Dedifferentiated amniotic fluid mesenchymal stem cell (primary cell): ENCODE results near the gene NAT9.

Experiments used
- DNase-seq: peaks from one replicate; pipeline ENCODE4 v3.0.0-alpha.2; 2016; ENCODE audit errors: extremely low spot score

NAT9 gene

DNA sequence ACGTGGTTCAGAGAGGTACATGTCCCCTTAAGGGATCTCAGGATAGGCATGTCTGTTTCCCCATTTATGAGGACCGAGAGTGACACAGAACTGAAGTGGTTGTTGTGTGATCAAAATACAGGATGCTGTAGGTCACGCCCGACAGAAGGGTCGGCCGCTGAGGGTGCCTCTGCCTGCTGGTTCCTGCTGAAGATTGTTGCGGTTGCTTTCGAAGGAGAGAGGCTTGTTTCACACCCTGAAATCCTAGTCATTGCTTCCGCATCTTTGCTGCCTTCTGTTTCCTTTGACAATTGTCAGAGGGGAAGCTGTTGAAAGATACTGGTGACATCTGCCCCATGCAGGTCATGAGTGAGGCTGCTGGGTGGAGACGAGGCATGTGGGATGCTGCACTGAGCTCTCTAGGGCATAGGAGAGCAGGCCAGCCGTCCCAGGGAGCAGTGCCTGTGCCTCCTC is 3.8 kb upstream of the NAT9 start:
- DNase-seq = no peak

GRCh38 chr17:74779501-74779900 is 3.4 kb upstream of the NAT9 start:
- DNase-seq = no peak

DNA sequence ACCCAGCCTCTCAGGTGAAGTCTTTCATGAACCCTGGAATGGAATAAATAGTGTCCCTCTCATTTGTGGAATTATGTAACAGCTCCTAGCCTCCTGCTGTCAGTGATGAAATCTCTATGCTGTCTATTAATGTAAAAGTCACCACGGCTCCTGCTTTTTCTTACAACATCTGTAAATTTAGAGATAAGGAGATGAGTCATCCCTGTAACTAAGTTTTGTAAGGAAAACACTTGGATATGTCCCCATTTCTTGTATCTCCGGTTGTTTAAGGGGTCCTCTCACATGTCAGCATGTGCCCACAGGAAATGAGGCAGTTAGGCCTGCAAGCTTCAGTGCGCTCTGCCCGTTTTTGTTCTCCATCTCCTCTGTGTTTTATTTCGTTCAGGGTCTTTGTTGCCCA is 2.8 kb upstream of the NAT9 start:
- no peak for DNase-seq

DNA sequence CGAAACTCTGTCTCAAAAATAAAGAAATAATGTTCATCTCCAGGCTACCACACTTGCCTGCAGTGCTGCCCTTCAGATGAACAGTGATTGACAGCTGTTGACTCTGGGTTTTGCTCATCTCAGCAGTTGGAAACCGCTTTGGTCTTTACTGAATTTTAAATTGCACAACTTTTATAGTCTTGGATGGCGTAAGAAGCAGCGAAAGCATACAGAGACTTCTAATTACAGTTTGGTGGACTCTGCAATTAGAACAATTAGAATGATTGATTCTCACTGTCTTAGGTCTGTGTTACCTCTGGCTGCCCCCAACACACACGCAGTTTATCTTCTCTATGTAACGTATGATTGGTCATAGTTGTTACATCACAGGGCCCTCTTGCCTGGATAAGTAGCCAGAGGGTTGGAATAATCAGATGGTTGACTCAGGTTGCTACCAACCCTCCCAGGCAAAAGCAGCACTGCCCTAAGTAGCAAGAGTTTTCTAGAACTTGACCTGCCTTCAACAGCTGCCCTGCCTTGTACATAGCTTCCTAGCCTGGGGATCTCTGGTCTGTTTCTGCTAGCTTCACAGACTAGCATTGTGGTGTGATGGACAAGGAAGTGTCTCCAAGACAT is 1.9 kb upstream of the NAT9 start:
- DNase-seq = no peak

DNA sequence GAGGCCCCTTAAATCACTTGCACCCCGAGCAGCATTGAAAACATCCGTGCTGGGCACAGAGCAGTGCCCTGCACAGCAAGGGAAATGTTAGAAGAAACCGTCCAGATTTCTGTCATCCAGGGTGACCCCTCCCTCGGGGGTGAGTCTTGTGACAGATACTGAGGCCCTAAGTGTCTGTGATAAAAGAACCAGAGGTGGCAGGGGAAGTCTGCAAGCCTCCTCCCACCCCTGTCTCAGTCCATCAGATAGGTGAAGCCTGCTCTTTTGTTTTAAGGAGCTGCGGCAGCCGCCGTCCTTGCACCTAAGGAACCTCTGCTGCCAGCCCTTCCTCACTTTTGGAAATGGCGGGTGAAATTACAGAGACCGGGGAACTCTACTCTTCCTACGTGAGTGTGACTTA is 845 bp upstream of the NAT9 start:
- no peak for DNase-seq

DNA sequence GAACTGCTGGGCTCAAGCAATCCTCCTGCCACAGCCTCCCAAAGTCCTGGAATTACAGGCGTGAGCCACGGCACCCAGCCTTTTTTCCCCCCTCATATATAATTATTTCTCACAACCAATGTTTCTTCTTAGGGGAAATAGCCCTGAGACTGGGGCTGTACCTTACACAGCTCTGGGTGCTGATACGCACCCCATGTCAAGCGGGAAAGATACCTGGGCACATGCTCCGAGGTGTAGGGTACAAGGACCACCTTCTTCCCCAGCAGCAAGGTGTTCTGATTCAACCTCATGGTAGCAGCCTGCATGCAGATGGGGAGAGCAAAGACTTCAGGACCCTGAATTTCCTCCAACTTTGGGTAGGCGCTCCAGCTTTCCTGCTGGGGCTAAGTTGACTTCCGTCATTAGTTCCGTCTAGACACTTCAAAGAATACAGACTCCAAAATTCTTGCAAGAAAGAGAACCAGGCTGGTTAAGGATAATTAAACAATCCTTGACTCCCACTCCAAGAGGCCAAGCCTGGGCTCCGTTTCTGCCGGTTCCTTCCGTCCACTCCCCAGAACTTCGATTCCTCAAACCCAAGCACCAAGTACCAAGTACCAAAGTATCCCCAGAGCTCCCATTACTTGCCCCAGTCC is 619 bp downstream of the NAT9 start:
- DNase-seq = no peak

DNA sequence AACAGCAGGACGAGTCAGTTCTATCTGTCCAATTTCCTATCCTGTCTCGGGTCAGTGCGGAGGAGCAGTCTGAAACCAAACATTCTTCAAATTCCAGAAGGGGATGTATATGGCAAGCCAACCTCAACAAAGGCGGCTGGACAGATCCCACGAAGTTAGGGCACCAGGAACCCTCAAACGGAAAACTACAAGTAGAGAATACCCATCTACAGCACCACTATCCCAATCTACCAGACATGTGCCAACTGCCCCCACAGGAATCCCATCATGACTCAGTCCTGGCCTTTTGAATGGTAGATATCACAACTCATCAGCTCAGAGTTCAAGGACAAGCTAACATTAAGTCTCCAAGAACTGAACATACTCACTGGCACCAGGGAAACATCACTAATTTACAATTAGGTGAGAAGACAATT is 2.3 kb downstream of the NAT9 start:
- no peak for DNase-seq

GRCh38 chr17:74773414-74773813 is 2.7 kb downstream of the NAT9 start:
- no peak for DNase-seq

DNA sequence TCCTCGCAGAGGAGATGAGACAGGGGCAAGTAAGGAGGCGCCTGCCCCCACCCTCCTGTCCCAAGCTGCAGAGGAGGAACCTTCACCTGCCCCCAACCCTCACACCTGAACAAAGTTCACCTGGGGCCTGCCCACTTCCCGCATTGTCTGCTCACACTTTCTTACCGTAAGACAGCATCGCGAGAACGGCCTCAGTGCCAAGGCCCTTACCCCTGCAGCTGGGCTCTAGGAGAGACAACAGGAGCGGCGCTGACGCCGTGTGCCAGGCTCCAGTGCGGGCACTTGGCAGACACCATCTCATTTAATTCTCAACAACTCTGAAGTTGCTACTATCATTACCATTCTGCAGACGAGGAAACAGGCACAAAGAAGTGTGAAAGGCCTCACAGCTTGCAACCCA is 4.1 kb downstream of the NAT9 start:
- no peak for DNase-seq

DNA sequence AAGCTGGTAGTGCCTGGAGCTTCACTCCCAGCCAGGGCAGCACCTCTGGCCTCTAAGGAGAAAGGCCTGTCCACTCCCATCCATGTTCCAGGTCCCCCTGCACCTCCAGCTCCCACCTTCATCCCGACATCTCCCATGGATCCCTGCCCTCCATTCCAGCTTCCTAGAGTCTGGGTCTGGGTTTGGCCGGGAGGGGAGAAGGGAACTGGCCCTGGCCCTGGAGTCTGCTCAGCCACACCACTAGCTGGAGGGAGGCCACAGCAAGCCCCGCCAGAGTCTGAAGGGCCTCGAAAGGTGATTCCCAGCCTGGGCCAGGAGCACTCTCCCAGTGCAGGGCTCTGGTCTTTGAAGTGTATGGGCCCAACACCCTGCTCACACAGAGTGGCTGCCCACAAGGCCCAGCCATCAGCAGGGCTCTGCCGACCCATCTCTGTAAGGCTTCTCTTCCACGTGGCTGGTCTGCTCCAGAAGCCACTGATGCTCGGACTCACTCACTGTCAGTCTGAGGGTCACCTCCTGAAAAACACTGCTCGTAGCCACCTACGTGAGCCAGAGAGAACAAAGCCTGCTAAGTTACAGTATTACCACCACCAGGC is 4.7 kb downstream of the NAT9 start:
- DNase-seq = no peak

GRCh38 chr17:74770498-74771318 is 5.4 kb downstream of the NAT9 start:
- no peak for DNase-seq

GRCh38 chr17:74769856-74770497 is 6.2 kb downstream of the NAT9 start:
- DNase-seq = no peak

GRCh38 chr17:74769266-74769855 is 6.8 kb downstream of the NAT9 start:
- DNase-seq = no peak

DNA sequence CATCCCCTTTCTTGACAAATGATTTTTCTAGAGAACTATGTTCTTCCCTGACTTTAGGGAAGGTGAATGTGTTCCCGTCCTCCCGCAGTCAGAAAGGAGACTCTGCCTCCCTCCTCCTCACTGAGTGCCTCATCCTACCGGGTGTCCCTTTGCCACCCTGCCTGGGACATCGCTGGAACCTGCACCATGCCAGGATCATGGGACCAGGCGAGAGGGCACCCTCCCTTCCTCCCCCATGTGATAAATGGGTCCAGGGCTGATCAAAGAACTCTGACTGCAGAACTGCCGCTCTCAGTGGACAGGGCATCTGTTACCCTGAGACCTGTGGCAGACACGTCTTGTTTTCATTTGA is 7.4 kb downstream of the NAT9 start:
- DNase-seq = no peak

DNA sequence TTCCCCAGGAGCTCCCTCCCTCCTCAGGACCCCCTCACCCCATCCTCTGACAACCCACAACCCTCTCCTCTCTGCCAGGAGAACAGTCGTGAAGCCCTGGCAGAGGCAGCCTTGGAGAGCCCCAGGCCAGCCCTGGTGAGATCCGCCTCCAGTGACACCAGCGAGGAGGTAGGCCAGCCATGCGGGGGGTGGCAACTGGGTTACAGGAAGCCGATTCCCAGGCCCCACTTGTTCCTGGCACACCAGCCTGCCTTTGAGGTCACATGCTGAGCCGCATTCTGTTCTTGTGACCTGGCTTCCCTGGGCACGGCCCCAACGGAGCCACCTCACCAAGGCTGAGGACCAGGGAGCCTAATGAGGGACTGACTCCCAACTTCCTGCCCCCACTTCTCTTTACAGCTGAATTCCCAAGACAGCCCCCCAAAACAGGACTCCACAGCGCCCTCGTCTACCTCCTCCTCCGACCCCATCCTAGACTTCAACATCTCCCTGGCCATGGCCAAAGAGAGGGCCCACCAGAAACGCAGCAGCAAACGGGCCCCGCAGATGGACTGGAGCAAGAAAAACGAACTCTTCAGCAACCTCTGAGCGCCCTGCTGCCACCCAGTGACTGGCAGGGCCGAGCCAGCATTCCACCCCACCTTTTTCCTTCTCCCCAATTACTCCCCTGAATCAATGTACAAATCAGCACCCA is 7.9 kb downstream of the NAT9 start:
- DNase-seq = no peak

DNA sequence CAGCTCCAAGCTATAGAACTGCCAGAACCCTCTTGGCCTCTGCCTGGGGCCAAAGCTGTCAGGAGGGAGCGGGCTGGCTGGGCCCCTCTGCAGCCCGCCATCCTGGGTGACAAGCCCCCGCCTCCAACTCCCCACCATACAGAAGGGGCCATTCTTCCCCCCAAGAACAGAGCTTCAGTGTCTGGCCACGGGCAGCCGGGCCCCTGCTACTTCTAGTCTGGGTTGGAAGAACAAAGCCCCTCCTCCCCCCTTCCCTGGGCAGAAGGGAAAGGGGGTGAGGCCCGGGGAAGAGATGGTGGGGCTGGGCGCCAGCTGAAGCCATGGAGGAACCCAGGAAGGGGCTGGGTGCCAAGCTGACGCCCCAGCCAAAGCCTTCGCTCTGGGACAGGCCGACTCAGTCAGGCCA is 9.0 kb downstream of the NAT9 start:
- no peak for DNase-seq

DNA sequence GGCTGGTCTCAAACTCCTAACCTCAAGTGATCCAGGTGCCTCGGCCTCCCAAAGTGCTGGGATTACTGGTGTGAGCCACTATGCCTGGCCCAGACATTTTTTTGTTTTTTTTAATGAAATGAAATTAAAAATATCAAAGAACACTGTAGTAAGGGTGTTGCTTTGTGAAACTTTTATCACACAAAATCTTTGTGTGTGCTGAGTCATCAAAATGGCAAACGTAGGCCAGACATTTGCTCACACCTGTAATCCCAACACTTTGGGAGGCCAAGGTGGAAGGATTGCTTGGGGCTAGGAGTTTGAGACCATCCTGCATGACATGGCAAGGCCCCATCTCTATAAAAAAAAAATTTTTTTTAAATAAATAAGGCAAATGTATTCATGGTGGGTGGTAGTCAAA is 9.7 kb downstream of the NAT9 start:
- no peak for DNase-seq

DNA sequence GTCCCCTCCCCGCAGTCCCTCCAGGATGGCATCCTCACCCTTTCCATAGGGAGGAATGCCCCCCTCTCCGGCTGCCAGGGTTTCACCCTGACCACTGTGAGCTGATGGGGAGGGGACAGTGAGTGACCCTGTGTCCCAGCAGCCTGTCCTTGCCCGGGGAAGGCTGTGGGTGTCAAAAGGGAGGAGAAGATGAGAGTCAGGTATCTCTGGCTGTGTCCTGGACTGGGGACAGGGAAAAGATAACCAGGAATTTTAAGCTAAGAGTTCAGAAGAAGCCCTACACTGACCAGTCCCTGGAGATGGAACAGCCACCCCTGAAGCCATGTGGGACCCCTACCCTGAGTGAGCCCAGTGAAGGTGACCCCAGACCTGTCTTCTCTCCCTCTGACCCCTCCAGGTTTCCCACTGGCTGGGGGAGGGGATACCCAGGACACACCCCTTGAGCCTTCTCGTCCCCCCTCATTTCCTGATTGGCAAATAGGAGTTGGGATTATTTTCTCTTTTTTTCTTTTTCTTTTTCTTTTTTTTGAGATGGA is 11.3 kb downstream of the NAT9 start:
- DNase-seq = no peak

DNA sequence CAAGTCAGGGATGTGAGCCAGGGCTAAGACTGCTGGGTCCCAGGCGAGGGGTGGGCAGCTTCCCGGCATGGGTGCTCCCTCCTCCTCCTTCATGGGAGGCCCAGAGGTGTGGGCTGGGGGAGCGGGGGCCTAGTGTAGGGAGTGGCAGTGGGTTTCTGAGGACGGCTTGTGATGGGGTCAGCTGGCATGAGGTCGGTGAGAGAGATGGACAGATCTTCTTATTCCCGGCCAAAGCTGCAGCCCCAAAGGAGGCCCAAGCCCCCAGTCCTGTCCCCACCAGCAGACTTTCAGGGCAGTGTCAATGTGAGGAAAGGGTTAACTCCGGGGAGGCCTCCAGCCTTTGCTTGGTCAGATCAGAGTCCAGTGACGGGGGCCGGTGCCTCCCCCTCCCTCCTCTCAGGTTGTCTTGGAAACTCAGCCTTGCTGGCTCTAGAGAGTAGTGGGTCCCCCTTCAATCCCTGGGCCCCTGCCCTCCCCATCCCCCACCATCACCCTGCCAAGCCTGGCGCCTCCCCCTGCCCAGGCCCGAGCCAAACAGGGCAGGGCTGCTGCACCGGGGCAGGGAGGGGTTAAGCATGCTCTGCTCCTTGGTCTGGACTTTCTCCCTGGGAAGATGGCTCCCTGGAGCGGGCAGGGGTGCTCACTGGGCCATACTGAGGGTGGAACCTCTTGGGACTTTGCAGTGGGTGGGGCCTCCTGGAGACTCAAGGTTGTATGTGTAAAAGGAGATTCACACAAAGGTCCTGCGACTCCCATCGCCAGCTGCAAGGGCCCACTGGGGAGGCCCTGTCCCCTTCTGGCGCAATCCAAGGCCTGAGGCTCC is 12.4 kb downstream of the NAT9 start:
- no peak for DNase-seq

- DNase-seq = no peak
These were observed 14.2 kb downstream of the NAT9 start for GRCh38 chr17:74761931-74762330.
